Measurements from ENCODE around the gene PRELID1. TPM values are rescaled to one million over a fixed set of nuclear protein-coding genes. Genes with fewer than 3 reads are reported as not detected.

PRELID1 gene
- total RNA-seq, 2 donors from 2014 or later = 157 to 165 TPM

GRCh38 chr5:177265395-177265794 lies 38.2 kb upstream of the PRELID1 start:
- Histone ChIP-seq H3K4me3 (ENCODE audit: low read length) (no peak overlapping the region), H3K9me3 (ENCODE audit: control insufficient read depth, low read length) (no peaks in the 10 kb centered on the region), H3K4me1 (ENCODE audit: control insufficient read depth, insufficient read depth, low read length) (no peaks in the 10 kb centered on the region), H3K27ac (ENCODE audit: low read depth, low read length) (no peak overlapping the region), H3K9ac (ENCODE audit: extremely low read depth, low read length, poor library complexity, severe bottlenecking) (no peak overlapping the region), H3K27me3 (ENCODE audit: control insufficient read depth, insufficient read depth, low read length, poor library complexity, severe bottlenecking) (no peaks in the 10 kb centered on the region), H3K36me3 (ENCODE audit: control insufficient read depth, insufficient read depth, low read length) (peaks cover 96% of the 10 kb centered on the region)
- H3K4me1 Mint-ChIP-seq = peaks cover 4% of the 10 kb centered on the region
- no peaks in the 10 kb centered on the region for H3K9me3 Mint-ChIP-seq
- H3K36me3 Mint-ChIP-seq (ENCODE audit: low read depth) = peaks cover 87% of the 10 kb centered on the region
- no peak for DNase-seq
- H3K4me3 Mint-ChIP-seq = no peak overlapping the region
- H3K27ac Mint-ChIP-seq = no peak overlapping the region
- WGBS, 2 experiments (ENCODE audit: insufficient coverage in 1 of 2, insufficient read length in 1 of 2) = 95 to 100% methylated on average over 12 to 16 of the region's 16 CpGs
- H3K27me3 Mint-ChIP-seq (ENCODE audit: insufficient read depth) = no peaks in the 10 kb centered on the region
- no peak for TF ChIP-seq CTCF (conservative IDR thresholded peaks at IDR 0.05)

GRCh38 chr5:177269232-177269895 lies 34.2 kb upstream of the PRELID1 start:
- no peak overlapping the region for H3K9ac ChIP-seq (ENCODE audit: extremely low read depth, low read length, poor library complexity, severe bottlenecking)
- no peak for DNase-seq
- Mint-ChIP-seq H3K27ac (peak overlapping the region; percentile 56), H3K36me3 (ENCODE audit: low read depth) (peaks cover 91% of the 10 kb centered on the region), H3K4me3 (no peak overlapping the region), H3K4me1 (peaks cover 4% of the 10 kb centered on the region), H3K27me3 (ENCODE audit: insufficient read depth) (no peaks in the 10 kb centered on the region), H3K9me3 (no peaks in the 10 kb centered on the region)
- no peaks in the 10 kb centered on the region for H3K9me3 ChIP-seq (ENCODE audit: control insufficient read depth, low read length)
- TF ChIP-seq CTCF (conservative IDR thresholded peaks at IDR 0.05) = no peak
- H3K4me1 ChIP-seq (ENCODE audit: control insufficient read depth, insufficient read depth, low read length) = no peaks in the 10 kb centered on the region
- no peaks in the 10 kb centered on the region for H3K27me3 ChIP-seq (ENCODE audit: control insufficient read depth, insufficient read depth, low read length, poor library complexity, severe bottlenecking)
- 96 to 98% methylated on average over 7 of the region's 7 CpGs for WGBS, 2 experiments (ENCODE audit: insufficient coverage in 1 of 2, insufficient read length in 1 of 2)
- peaks cover 93% of the 10 kb centered on the region for H3K36me3 ChIP-seq (ENCODE audit: control insufficient read depth, insufficient read depth, low read length)
- no peak overlapping the region for H3K27ac ChIP-seq (ENCODE audit: low read depth, low read length)
- no peak overlapping the region for H3K4me3 ChIP-seq (ENCODE audit: low read length)

- no peak for DNase-seq
- Histone ChIP-seq H3K9me3 (ENCODE audit: control insufficient read depth, low read length) (no peaks in the 10 kb centered on the region), H3K27ac (ENCODE audit: low read depth, low read length) (no peak overlapping the region), H3K4me3 (ENCODE audit: low read length) (no peak overlapping the region), H3K27me3 (ENCODE audit: control insufficient read depth, insufficient read depth, low read length, poor library complexity, severe bottlenecking) (no peaks in the 10 kb centered on the region), H3K4me1 (ENCODE audit: control insufficient read depth, insufficient read depth, low read length) (no peaks in the 10 kb centered on the region), H3K36me3 (ENCODE audit: control insufficient read depth, insufficient read depth, low read length) (peaks cover 93% of the 10 kb centered on the region), H3K9ac (ENCODE audit: extremely low read depth, low read length, poor library complexity, severe bottlenecking) (no peak overlapping the region)
- H3K4me1 Mint-ChIP-seq = peaks cover 4% of the 10 kb centered on the region
- no peak overlapping the region for H3K4me3 Mint-ChIP-seq
- TF ChIP-seq CTCF (conservative IDR thresholded peaks at IDR 0.05) = no peak
- WGBS, 2 experiments (ENCODE audit: insufficient coverage in 1 of 2, insufficient read length in 1 of 2) = 94 to 100% methylated on average over 2 to 3 of the region's 3 CpGs
- no peaks in the 10 kb centered on the region for H3K9me3 Mint-ChIP-seq
- no peak overlapping the region for H3K27ac Mint-ChIP-seq
- peaks cover 90% of the 10 kb centered on the region for H3K36me3 Mint-ChIP-seq (ENCODE audit: low read depth)
- no peaks in the 10 kb centered on the region for H3K27me3 Mint-ChIP-seq (ENCODE audit: insufficient read depth)
These were observed 33.6 kb upstream of the PRELID1 start for GRCh38 chr5:177269976-177270375.
